RWPE2 (cell line): ENCODE data around the gene GBP2.

ENCODE experiments used
- ATAC-seq: fragments of 200-7000 bp; cut with Tn5 transposase; 3 replicates; pipeline ENCODE4 v1.9.1; 2021; ENCODE audit warnings: low read depth
- DNase-seq: peaks from one replicate; pipeline ENCODE4 v3.0.0-alpha.2; 2020; ENCODE audit warnings: low spot score
- H3K27ac ChIP-seq: fragments of 450-650 bp; 2 replicates; pipeline ENCODE4 v1.5.1; 2017; ENCODE audit warnings: mild to moderate bottlenecking; ENCODE audit not compliant: poor library complexity, severe bottlenecking
- H3K27me3 ChIP-seq: fragments of 250-450 bp; sonication (Bioruptor Pico); 2 replicates; pipeline ENCODE4 v1.5.1; 2021; ENCODE audit warnings: mild to moderate bottlenecking, moderate library complexity; ENCODE audit not compliant: insufficient read depth, poor library complexity, severe bottlenecking
- H3K36me3 ChIP-seq: fragments of 250-450 bp; sonication (Bioruptor Pico); 2 replicates; pipeline ENCODE4 v1.5.1; 2020; ENCODE audit warnings: low read depth, mild to moderate bottlenecking, moderate library complexity
- H3K4me1 ChIP-seq: fragments of 250-450 bp; sonication (Bioruptor Pico); 2 replicates; pipeline ENCODE4 v1.5.1; 2021; ENCODE audit warnings: mild to moderate bottlenecking, moderate library complexity; ENCODE audit not compliant: insufficient read depth, poor library complexity, severe bottlenecking
- H3K4me3 ChIP-seq: fragments of 250-450 bp; sonication (Bioruptor Pico); 2 replicates; pipeline ENCODE4 v1.5.1; 2021; ENCODE audit warnings: mild to moderate bottlenecking, moderate library complexity; ENCODE audit not compliant: severe bottlenecking
- H3K9me3 ChIP-seq: fragments of 250-450 bp; sonication (Bioruptor Pico); 2 replicates; pipeline ENCODE4 v1.5.1; 2021; ENCODE audit warnings: mild to moderate bottlenecking, moderate library complexity; ENCODE audit not compliant: severe bottlenecking
- CTCF ChIP-seq: fragments of 450-650 bp; IDR thresholded peaks from one replicate; pipeline ENCODE4 v1.5.1; 2017; ENCODE audit warnings: mild to moderate bottlenecking, moderate library complexity; ENCODE audit not compliant: poor library complexity, severe bottlenecking

GBP2 gene

GRCh38 chr1:89170170-89171066 is 44.5 kb upstream of the GBP2 start:
- ATAC-seq: no peak
- Histone ChIP-seq H3K36me3 (no peaks in the 10 kb centered on the region), H3K27ac (no peak overlapping the region), H3K4me3 (no peak overlapping the region), H3K4me1 (no peaks in the 10 kb centered on the region), H3K9me3 (no peaks in the 10 kb centered on the region), H3K27me3 (no peaks in the 10 kb centered on the region)
- no peak for DNase-seq
- TF ChIP-seq CTCF: no peak

- no peaks in the 10 kb centered on the region for H3K4me1 ChIP-seq
- H3K9me3 ChIP-seq: no peaks in the 10 kb centered on the region
- no peak overlapping the region for H3K4me3 ChIP-seq
- no peak overlapping the region for H3K27ac ChIP-seq
- DNase-seq (no peak), ATAC-seq (no peak)
- no peak for TF ChIP-seq CTCF
- no peaks in the 10 kb centered on the region for H3K36me3 ChIP-seq
- H3K27me3 ChIP-seq: no peaks in the 10 kb centered on the region
Measured at GRCh38 chr1:89169166-89169565, 43.3 kb upstream of the GBP2 start.

GRCh38 chr1:89167590-89168230 is 41.8 kb upstream of the GBP2 start:
- no peak overlapping the region for H3K4me3 ChIP-seq
- no peaks in the 10 kb centered on the region for H3K36me3 ChIP-seq
- no peaks in the 10 kb centered on the region for H3K4me1 ChIP-seq
- no peaks in the 10 kb centered on the region for H3K9me3 ChIP-seq
- no peak overlapping the region for H3K27ac ChIP-seq
- no peak for TF ChIP-seq CTCF
- DNase-seq (no peak), ATAC-seq (no peak)
- no peaks in the 10 kb centered on the region for H3K27me3 ChIP-seq

GRCh38 chr1:89166705-89167104 is 40.8 kb upstream of the GBP2 start:
- ATAC-seq (no peak), DNase-seq (no peak)
- Histone ChIP-seq H3K9me3 (no peaks in the 10 kb centered on the region), H3K4me3 (no peak overlapping the region), H3K27ac (no peak overlapping the region), H3K4me1 (no peaks in the 10 kb centered on the region), H3K27me3 (no peaks in the 10 kb centered on the region), H3K36me3 (no peaks in the 10 kb centered on the region)
- TF ChIP-seq CTCF: no peak

GRCh38 chr1:89165811-89166210 is 39.9 kb upstream of the GBP2 start:
- Histone ChIP-seq H3K4me3 (no peak overlapping the region), H3K27me3 (no peaks in the 10 kb centered on the region), H3K36me3 (no peaks in the 10 kb centered on the region), H3K4me1 (no peaks in the 10 kb centered on the region), H3K9me3 (no peaks in the 10 kb centered on the region), H3K27ac (no peak overlapping the region)
- ATAC-seq (no peak), DNase-seq (no peak)
- TF ChIP-seq CTCF: no peak
